KG1 (cell line): ENCODE results near the gene AQP9.

Experiments used
- DNase-seq: peaks from one replicate; lab custom pipeline; 2025; lab: John Stamatoyannopoulos, UW

Gene AQP9

GRCh38 chr15:58141894-58142293 is 3.7 kb downstream of the AQP9 start:
- no peak for DNase-seq

- DNase-seq, result no peak
These were observed 4.8 kb downstream of the AQP9 start for GRCh38 chr15:58142827-58143461.

DNA sequence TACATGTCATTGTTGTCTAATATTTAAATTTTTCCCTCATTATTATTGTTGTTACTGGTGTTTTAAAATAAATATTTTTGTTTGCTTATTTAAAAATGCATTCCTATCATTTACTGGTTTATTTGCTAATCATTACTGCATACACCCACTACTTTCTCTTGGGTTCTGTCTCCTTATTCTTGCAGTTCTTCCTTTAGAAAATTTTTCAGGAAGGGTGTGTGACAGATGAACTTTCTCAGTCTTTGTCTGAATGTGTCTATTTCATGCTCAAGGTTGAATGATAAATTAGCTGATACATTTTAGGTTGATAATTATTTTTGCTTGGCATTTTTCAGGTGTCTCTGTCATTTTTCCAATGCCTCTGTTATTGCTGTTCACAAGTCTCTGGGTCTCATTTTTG is 7.4 kb downstream of the AQP9 start:
- no peak for DNase-seq

DNA sequence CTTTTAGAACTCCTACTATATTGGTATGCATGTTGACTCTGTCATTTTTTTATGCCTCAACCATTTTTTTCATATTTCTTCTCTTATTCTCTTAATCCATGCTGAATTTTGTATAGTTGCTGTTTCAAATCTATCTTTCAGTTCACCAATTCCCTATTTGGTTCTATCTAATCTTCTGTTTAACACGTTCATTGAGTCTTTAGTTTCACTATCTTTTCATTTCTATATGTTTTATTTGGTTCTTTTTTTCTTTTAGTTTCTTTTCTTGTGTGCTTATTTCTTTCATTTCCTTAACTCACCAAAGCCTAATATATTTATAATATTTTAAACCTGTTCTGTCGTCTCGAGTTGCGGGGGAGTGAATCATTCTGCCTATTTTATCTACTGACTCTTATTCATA is 8.0 kb downstream of the AQP9 start:
- no peak for DNase-seq

DNA sequence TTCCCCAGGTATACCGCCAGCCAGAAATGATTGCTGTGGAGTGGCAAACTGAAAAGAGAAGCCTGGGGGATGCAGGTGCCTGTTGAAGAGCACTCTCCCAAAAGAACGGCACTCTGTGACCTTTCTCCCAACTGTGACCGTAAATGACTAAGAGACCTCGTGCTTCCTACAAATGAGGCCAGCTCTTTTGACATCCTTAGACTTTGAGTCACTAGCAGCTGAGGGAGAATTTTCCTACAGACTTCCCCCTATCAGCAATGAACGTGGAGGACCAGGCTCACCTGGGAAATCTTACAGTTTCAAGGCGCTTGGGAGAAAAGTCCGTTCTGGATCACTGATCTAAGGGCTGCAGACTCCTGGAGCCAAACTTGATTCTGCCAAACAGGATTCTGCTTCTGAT is 8.6 kb downstream of the AQP9 start:
- no peak for DNase-seq

DNA sequence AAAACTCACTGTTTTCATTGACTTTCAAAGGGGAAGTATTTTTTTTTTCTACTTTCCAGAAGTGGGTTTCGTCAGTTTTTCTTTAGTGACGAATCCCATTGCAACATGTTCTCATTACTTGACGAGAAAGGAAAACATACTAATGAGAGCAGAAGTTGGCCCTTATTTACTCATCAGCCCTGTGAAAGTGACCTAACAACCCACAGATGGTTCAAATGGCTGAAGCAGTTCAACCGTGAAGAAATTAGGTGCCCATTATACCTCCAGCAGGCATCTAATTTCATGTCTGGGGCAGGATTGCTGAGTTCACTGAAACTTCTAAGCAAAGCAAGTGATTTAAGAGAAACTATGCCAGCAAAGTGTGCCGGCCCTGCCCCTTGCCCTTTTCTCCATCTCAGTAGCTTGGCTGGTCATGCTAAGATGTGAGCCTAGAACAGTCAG is 9.0 kb downstream of the AQP9 start:
- DNase-seq, result no peak

GRCh38 chr15:58148120-58148519 is 9.9 kb downstream of the AQP9 start:
- DNase-seq, result no peak

DNA sequence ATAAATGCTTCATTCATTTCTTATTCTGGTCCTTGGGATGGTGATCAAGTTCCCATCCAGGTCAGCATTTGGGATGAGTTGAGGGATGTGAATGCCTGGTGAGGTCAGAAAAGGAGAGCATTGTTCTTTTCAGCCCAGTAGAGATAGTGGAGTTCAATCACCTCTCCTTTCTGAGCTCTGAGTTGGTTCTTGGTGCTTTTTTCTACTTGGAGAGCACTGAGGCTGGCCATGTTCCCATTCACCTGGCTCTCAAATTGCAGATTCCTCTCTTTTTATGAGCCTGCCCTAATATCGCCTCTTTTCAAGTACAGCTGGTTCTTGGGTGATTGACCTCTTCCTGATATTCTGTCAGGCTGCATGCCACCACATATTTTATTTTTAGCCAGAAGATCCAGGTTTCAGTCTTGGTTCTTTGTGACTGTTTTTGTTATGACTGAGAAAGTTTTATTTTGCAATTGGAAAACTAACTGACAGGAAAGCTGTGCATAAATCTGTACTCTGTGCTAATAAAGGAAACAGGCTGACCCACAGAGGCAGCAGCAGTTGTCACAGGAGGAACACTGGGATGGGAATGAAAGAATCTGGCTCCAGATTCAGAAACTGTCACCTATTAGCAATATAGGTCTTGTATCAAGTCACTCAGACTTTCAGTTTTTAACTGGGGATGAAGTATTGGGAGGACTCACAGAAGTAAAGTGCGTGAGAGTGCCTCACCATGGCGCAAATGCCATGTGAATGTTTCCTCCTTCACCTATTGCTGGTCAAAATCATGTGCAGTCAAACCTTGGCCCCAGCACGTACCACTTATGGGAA is 10.7 kb downstream of the AQP9 start:
- DNase-seq, result no peak

- DNase-seq, result no peak
These were observed 16.6 kb downstream of the AQP9 start for GRCh38 chr15:58154769-58155168.

- no peak for DNase-seq
These were observed 21.7 kb downstream of the AQP9 start for GRCh38 chr15:58159827-58160386.

- no peak for DNase-seq
These were observed 23.3 kb downstream of the AQP9 start for GRCh38 chr15:58161436-58161930.

- no peak for DNase-seq
These were observed 25.8 kb downstream of the AQP9 start for GRCh38 chr15:58163985-58164384.

DNA sequence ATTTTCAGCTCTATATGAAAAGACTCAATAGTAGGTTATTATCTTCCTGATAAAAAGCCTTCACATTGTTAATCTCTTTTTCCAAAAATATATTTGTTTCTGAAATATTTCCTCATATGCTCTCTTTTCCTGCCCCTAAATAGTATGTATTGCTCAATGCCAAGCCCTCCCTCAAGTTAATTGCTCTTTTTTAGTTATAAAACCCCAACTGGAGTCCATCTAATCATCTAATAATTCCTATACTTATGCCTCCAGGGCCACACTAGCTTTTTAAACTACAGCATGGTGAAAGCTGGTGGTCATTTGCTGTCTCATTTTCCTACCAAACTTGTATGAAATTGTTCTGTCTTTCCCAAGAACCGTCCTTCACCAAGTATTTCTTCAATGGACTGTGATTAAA is 26.7 kb downstream of the AQP9 start:
- no peak for DNase-seq

DNA sequence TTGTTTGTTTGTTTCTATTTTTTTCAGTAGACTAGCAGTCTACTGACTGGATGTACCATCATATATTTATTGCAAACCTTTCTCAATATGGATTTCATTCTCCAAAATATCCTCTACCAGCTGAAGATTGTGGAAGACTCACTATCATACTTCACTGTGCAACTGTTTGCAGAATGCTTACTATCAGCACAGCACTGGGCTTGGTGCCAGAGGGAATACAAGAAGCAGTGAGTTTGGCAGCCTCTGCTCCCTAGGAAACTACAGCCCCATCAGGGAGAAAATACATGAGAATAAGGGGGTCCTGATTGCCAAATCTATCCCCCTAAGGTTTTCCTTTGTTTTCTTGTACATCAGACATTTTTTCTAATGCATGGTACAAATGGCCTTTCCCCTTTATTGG is 27.5 kb downstream of the AQP9 start:
- no peak for DNase-seq

- DNase-seq, result no peak
These were observed 29.0 kb downstream of the AQP9 start for GRCh38 chr15:58167095-58167691.

GRCh38 chr15:58169934-58170333 is 31.8 kb downstream of the AQP9 start:
- DNase-seq, result no peak

- no peak for DNase-seq
These were observed 33.4 kb downstream of the AQP9 start for GRCh38 chr15:58171476-58172061.

DNA sequence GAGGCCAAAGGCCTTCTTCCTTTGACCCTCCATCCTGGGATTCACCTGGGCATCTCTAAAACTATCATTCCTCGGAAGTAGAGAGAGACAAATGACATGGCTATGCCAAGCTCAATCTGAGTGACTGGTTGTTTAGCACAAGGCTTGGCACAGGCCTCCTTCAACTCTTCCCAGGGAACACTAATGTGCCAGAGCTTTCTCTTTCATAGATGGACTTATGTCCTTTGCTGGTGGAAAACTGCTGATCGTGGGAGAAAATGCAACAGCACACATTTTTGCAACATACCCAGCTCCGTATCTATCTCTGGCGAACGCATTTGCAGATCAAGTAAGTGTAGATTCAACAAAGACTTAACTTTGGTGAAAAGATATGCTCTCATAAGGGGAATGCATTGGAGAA is 36.5 kb downstream of the AQP9 start:
- DNase-seq, result no peak

DNA sequence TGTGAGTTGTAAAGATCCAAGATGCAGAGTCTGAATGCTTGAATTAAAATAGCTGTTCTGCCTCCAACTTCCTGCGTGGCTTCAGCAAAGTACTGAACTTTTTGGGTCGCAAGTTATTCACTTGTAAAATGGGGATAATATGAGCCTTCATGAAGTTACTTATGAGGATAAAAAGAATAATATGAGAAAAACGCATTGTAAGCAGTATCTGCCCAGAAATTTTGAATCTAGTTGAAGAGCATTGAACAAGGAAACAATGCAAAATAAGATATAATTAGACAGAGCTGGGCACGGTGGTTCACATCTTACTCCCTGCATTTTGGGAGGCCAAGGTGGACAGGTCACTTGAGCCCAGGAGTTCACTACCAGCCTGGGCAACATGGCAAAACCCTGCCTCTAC is 37.8 kb downstream of the AQP9 start:
- DNase-seq, result no peak

- no peak for DNase-seq
These were observed 40.5 kb downstream of the AQP9 start for GRCh38 chr15:58178668-58179067.

- DNase-seq, result no peak
These were observed 41.0 kb downstream of the AQP9 start for GRCh38 chr15:58179206-58179605.

GRCh38 chr15:58179741-58180381 is 41.7 kb downstream of the AQP9 start:
- no peak for DNase-seq
